Lower leg skin (tissue), 4 donors: ENCODE data around the gene CLCN3. TPM values are rescaled to one million over a fixed set of nuclear protein-coding genes. Genes with fewer than 3 reads are reported as not detected.

Source experiments
- DNase-seq, 2 donors: peaks; one replicate each; pipeline ENCODE4 v3.0.0-alpha.2; 2019; ENCODE audit warnings: low spot score in 2 of 2
- H3K4me3 ChIP-seq: fragments of 200-600 bp; sonication (generic); 2 replicates; pipeline ENCODE4 v1.5.1; 2017; ENCODE audit warnings: mild to moderate bottlenecking, low read depth; ENCODE audit not compliant: poor library complexity, severe bottlenecking
- CTCF ChIP-seq, 3 donors: fragments of 450-650 bp; IDR thresholded peaks; one replicate each; pipeline ENCODE4 v1.5.1; 2016; ENCODE audit warnings: antibody characterized with exemption in 3 of 3, mild to moderate bottlenecking in 3 of 3, moderate library complexity in 2 of 3
- POLR2A ChIP-seq, 2 donors: fragments of 450-650 bp; IDR thresholded peaks; one replicate each; pipeline ENCODE4 v1.6.1; 2016 to 2017; ENCODE audit warnings: antibody characterized with exemption in 2 of 2, mild to moderate bottlenecking in 1 of 2, moderate library complexity in 1 of 2
- WGBS, 2 donors: methylation state at CpG; one replicate each; pipeline ENCODE4 v1.1.5; 2018; 5-methylcytosine and 5-hydroxymethylcytosine counted together
- intact Hi-C: fragments of 100-400 bp; cut with DNase I; formaldehyde crosslinking; loops from one replicate; pipeline ENCODE4 v1.15.0; 2023; ENCODE audit warnings: low total_unique reads
- total RNA-seq, 4 donors: library from RNA; depleted of rRNA; stranded (reverse); fragments of >200 nt; gene quantifications; one replicate each; pipeline ENCODE4 v1.1.0, GENCODE V29; 2016

CLCN3 gene
- total RNA-seq, 4 donors from 2014 or later, result 32.8 to 75.4 (median 57.8) TPM

- 74 to 75% methylated on average over 4 of the region's 4 CpGs for WGBS, 2 donors
- TF ChIP-seq CTCF (IDR thresholded peaks at IDR 0.05) (no peak), POLR2A (IDR thresholded peaks at IDR 0.05) (no peak)
- H3K4me3 ChIP-seq, result no peak overlapping the region
- intact Hi-C loops, result loop anchor here (10.0 kb wide), 1 partner anchor 429 kb away; no protein-coding TSS in a partner anchor
- no peak for DNase-seq
Measured at GRCh38 chr4:169615467-169616106, 4.8 kb upstream of the CLCN3 start.

- no peak for DNase-seq
- intact Hi-C loops, result loop anchor here (10.0 kb wide), 1 partner anchor 428 kb away; no protein-coding TSS in a partner anchor
- no peak overlapping the region for H3K4me3 ChIP-seq
- TF ChIP-seq CTCF (IDR thresholded peaks at IDR 0.05), result no peak
- TF ChIP-seq POLR2A (IDR thresholded peaks at IDR 0.05), result no peak
Measured at GRCh38 chr4:169616846-169617245, 3.5 kb upstream of the CLCN3 start.

- no peak for DNase-seq
- no peak overlapping the region for H3K4me3 ChIP-seq
- intact Hi-C loops, result loop anchor here (10.0 kb wide), 1 partner anchor 427 kb away; no protein-coding TSS in a partner anchor
- TF ChIP-seq CTCF (IDR thresholded peaks at IDR 0.05), result no peak
- no peak for TF ChIP-seq POLR2A (IDR thresholded peaks at IDR 0.05)
- 79 to 83% methylated on average over 2 of the region's 2 CpGs for WGBS, 2 donors
Measured at GRCh38 chr4:169617306-169617705, 3.1 kb upstream of the CLCN3 start.

GRCh38 chr4:169618286-169618685 lies 2.1 kb upstream of the CLCN3 start:
- 36% methylated on average over 3 of the region's 3 CpGs for WGBS, 2 donors
- intact Hi-C loops, result loop anchor here (10.0 kb wide), 1 partner anchor 427 kb away; no protein-coding TSS in a partner anchor
- H3K4me3 ChIP-seq, result no peak overlapping the region
- TF ChIP-seq POLR2A (IDR thresholded peaks at IDR 0.05), result no peak
- no peak for TF ChIP-seq CTCF (IDR thresholded peaks at IDR 0.05)
- DNase-seq, result no peak

GRCh38 chr4:169618986-169619385 lies 1.4 kb upstream of the CLCN3 start:
- intact Hi-C loops, result loop anchor here (10.0 kb wide), 1 partner anchor 426 kb away; no protein-coding TSS in a partner anchor

More at GRCh38 chr4:169618986-169619385, 1.4 kb upstream of the CLCN3 start:
- no peak overlapping the region for H3K4me3 ChIP-seq
- WGBS, 2 donors, result 80 to 83% methylated on average over 4 of the region's 4 CpGs
- DNase-seq, result no peak
- TF ChIP-seq POLR2A (IDR thresholded peaks at IDR 0.05) (no peak), CTCF (IDR thresholded peaks at IDR 0.05) (no peak)
